NOMO-1 treated with dmso at 0.1 percent for 144 hours (cell line): Measurements from ENCODE around the gene CCDC179.

ENCODE experiments used
- DNase-seq: peaks from one replicate; lab custom pipeline; 2025; ENCODE audit not compliant: unreplicated experiment; lab: John Stamatoyannopoulos, UW

CCDC179 gene

DNA sequence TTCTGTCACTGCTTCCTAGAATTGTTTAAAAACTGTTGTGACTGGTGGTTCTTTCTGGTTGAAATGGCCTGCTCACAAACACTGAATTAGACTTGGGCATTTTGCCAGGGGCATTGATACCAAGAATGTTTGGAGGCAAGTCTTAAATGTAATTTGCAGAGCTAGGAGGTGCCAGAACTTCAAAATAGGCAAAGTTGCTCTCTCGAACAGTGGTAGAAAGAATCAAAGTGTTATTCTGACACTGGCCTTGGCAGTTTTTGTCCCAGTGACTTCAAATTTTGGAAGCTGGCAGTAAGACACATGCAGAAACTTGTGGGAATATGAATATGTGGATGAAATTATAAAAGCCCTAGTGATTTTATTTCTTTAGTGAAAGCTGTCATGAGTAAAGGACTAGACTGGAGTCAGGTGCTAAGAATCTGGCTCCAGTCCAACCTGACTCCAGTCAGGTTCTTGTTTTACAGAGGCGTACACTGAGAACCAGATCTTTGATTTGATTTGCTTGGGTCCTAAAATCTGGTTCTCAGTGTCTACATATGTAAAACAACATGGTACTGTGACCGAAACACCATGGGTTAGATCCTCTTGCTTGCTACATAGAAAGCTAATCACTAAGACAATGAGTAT is 51.6 kb downstream of the CCDC179 start:
- no peak for DNase-seq

DNA sequence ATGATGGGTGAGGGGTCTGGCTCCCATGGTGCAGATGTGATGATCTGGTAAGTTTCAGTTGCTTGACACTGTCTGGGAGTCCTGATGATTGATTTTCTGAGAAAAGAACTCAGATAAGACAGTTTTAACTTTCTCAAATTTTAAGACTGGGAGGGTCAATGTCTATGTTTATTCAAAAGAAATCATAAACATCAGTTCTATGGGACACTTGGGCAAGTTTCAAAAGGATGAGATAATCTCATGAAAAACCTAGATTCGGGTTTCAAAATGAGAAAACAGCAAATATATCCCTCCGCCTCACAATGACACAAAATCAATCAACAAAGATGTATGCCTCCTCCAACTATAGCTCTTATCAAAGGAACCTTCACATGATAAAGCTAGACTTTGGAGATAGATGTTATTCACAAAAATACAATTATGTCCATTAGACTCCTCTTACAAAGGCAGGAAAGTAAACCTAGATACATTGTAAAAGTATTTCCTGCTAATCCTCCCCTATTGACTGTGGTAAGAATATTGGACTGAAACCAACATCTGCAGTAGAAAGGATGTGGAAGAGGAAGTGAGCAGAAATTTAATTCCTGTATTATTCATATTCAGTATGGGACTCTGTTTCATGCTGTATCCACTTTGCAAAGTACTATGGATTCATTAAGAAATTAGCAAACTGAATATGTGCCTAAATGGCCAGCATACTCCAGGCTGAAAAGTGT is 52.3 kb downstream of the CCDC179 start:
- peak; percentile 7 for DNase-seq

DNA sequence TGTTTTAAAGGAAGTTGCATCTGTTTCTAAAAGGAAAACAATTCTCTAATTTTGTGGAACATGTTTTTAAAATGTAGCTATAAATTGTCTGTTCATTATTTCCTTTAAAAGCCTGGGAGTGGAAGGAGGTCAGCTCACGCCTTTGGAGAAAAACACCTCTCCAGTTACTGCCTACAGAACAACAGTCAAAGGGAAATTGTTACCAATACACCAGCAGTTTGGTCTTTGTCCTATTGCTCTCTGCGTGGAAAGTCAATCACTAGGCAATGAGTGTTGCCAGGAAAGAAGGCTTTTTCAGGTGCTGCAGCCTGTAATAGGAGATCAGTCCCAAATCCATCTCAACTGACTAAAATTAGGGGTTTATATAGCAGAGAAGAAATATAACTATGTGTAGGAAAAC is 52.9 kb downstream of the CCDC179 start:
- DNase-seq, result no peak

DNA sequence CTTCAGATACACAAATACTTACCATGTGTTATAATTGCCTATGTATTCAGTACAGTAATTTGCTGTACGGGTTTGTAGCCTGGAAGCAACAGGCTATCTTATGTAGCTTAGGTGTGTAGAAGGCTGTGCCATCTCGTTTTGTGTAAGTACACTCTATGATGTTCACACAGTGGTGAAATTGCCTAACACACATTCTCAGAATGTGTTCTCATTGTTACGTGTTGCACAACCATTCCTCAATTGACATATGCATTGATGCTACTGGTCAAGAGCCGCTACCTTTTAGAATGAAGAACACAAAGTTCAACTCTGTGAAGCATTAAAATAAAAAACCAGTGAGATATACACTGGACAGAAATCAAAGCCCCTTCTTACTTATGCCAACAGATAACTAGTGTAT is 57.4 kb downstream of the CCDC179 start:
- DNase-seq, result no peak

DNA sequence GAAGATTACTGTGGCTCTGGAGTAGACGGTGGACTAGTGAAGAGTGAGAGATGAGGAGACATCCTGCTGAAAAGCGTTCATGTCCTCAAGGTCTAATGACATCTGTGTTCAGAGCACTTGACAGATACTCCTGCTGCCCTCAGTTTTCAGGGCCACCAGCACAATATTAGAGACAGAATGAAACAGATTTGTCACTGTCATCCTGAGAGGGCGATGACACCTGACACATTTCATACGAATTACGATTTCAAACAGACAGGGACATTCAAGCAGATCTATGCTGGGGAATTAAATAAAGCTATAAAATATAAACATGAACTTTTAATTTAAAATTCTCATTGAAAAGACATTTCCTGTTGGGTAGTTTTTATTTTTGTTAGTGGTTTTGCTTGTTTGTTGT is 59.8 kb downstream of the CCDC179 start:
- DNase-seq, result no peak

DNA sequence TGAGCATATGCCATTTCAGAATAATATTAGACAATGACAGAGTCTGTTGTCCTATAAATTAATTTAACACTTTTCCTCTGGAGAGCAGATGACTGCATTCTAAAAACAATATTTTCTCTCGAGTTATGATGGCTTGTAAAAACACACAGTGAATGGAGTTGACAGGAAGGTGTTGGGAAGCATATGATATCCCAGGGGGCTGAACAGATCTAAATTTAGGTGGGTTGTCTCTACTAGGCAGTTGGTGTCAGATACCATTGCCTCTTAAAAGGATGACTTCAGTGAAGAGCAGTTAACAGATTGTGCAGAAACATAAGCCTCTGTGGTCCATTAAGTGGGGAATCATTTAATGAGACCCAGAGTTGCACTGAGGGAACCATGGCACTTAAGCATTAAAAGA is 61.4 kb downstream of the CCDC179 start:
- DNase-seq, result no peak

DNA sequence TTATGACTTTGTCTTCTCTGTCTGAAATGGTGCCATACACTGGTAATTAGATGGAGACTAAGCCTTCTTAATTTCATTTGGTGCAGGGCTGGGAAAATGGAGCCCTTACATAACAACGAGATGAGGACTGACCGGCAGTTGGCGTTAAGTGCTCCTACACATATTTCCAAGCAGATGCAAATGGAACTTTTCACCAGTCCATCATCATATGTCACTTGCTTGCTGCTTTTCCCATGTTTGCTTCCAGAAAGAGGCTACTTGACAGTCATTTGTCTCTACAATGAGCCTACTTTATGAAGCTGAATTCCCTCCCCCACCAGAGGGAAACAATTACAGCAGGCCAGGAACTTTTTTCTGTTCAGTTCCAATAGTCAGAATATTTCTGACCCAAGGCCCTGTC is 63.2 kb downstream of the CCDC179 start:
- no peak for DNase-seq
